IPS DF 19.7 (cell line): ENCODE measurements around the gene TRABD2B.
A peak's percentile ranks its signal among the peaks of the same experiment; 100 is the strongest.

Experiments used
- DNase-seq: peaks from one replicate; pipeline ENCODE4 v3.0.0-alpha.2; 2013; ENCODE audit warnings: low read depth, low spot score

Gene TRABD2B

GRCh38 chr1:47911892-47912291 is 85.3 kb downstream of the TRABD2B start:
- DNase-seq: no peak

DNA sequence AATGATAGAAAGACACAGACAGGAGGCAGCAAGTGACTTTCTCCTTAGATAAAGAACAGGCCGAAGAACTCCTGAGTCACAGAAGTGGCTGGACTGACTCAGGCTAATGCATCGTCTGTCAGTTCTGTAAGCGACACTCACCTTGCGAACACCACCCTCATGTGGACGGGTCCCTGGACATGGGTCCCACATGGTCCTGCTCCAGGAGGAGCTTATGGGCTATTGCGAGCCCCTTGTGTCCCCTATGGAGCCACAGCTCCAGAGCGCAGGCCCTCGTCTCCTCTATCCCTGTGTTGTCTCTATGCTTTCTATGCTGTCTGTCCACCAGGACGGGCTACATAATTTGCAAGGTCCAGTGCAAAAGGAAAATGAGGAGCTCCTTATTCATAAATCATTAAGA is 85.8 kb downstream of the TRABD2B start:
- DNase-seq: no peak

GRCh38 chr1:47908258-47908657 is 88.9 kb downstream of the TRABD2B start:
- DNase-seq: no peak

DNA sequence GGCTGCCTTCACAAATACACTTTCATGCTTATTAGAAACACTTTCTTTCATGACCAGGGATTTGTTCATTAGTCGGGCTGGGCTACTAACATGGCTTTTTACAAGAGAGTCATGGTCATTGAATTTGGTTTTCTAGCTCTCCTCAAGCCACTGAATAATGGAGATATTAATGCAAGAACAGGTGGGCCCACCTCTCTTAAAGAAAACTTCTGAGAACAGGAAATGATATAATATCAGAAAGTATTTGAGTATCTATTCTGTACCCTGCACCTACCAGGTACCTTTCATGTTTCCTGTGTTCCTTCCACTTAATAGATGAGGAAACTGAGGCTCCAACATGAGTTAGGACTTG is 90.0 kb downstream of the TRABD2B start:
- DNase-seq: no peak

DNA sequence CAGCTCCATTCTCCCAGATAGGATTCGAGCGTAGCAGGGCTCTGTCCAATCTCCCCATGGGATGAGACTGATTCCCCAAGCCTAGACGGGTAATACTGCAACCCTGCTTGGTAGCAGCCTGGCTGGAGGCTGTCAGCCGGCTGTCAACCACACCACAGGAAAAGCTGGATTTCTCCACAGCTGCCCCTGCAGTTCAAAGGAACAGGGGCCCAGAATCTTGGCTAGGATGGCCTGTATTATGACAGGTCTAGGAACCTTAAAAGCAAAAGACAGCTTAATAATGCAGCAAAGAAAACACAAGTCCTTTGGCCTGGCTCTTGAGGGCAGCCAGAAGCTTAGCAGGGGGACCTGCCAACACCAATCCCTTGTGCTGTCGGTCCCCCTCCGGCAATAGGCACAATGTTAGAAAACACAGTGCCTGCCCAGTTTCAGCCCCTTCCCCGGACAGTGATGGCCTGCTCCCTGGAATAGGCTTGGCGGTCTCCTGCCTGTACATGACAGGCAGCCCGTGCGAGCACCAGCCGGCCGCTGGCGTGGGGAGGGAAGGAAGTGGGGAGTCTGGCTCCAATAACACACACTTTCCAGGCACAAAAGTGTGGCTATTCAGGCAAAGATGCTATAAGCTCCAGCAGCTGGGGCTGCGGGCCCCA is 90.5 kb downstream of the TRABD2B start:
- no peak for DNase-seq

DNA sequence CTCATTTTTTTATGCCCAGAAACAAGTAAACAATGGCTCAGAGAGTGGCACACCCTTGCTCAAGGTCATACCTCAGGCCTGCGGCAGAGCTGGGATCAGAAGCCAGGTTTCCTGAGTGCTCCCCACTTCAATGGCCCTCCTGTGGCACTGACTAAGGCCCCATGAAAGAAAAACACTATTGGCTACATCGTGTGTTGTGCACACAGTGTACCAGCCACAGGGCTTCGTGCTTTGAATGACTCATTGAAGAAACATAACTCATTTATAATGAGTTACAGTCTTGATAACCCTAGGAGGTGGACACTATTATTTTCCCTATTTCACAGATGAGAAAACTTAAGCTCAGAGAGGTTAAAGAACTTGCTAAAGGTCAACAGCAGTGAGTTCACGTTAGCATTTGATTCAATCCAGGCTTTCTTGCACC is 91.2 kb downstream of the TRABD2B start:
- DNase-seq: no peak

- DNase-seq: no peak
These were observed 93.5 kb downstream of the TRABD2B start for GRCh38 chr1:47903723-47904122.

- DNase-seq: no peak
These were observed 96.1 kb downstream of the TRABD2B start for GRCh38 chr1:47901001-47901575.

GRCh38 chr1:47898133-47898845 is 98.9 kb downstream of the TRABD2B start:
- peak; percentile 54 for DNase-seq

GRCh38 chr1:47895279-47896125 is 101.7 kb downstream of the TRABD2B start:
- DNase-seq: no peak

GRCh38 chr1:47894410-47895278 is 102.5 kb downstream of the TRABD2B start:
- peak; percentile 15 for DNase-seq

DNA sequence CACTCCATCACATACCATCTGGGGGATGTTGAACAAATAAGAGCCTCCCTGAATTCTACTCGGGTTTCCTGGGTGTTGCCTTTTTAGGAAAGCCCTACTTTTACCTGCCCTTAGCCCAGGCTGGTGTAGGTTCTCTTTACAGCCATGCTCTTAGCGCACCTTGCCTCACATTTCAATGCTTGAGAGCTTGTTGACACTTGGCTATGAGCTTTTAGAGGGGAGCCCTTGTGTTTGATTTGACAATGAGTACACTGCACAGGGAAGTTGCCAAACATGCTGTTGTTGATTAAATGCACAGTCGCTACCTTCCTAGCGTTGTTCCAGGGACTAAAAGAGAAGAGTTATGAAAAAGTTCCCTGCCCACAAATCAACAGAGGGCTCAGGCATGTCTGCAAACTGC is 103.8 kb downstream of the TRABD2B start:
- DNase-seq: no peak

DNA sequence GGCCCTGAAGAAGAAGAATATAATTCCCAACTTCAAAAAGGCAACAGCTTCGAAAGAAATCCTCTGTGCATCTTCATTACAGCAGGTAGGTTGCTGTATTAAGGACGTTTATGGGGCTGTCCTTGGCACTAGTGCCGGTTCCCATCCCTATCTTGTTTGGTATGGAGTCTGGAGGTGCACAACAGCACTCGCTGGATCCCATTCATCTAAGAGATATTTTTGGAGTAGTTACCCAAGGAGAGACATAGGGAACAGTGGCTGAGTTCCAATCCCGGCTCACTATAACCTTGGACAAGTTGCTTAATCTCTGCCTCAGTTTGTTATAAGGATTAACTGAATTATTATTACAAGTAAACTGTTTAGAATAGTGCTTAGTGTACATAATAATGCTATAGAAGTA is 106.4 kb downstream of the TRABD2B start:
- DNase-seq: no peak

GRCh38 chr1:47888294-47888629 is 108.9 kb downstream of the TRABD2B start:
- no peak for DNase-seq

GRCh38 chr1:47887475-47888293 is 109.5 kb downstream of the TRABD2B start:
- no peak for DNase-seq

DNA sequence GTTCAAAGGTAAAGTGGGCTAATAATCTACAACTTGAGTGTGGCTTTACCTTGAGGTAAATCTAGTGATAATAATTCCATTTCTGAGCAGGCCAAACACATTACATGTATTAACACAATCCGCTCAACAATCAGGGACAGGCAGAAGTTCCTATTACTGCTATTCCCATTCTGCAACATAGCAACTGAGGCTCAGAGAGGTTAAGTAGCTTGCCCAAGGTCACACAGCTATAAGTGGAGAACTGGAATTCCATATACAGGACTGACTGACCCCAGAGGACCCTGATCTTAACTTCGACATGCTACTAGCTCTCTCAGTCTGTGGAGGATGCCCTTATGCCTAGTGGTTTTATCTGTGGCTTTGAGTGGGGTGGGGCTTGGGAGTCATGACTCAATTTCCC is 110.1 kb downstream of the TRABD2B start:
- no peak for DNase-seq

GRCh38 chr1:47886141-47886540 is 111.0 kb downstream of the TRABD2B start:
- DNase-seq: no peak

- DNase-seq: no peak
These were observed 111.9 kb downstream of the TRABD2B start for GRCh38 chr1:47885062-47885830.

GRCh38 chr1:47883963-47884362 is 113.2 kb downstream of the TRABD2B start:
- DNase-seq: no peak
